T1000 (cell line): ENCODE data around the gene SAMD9L.

Source experiments
- DNase-seq: peaks from one replicate; lab custom pipeline; 2025; ENCODE audit warnings: mixed read lengths; lab: John Stamatoyannopoulos, UW

Gene SAMD9L

DNA sequence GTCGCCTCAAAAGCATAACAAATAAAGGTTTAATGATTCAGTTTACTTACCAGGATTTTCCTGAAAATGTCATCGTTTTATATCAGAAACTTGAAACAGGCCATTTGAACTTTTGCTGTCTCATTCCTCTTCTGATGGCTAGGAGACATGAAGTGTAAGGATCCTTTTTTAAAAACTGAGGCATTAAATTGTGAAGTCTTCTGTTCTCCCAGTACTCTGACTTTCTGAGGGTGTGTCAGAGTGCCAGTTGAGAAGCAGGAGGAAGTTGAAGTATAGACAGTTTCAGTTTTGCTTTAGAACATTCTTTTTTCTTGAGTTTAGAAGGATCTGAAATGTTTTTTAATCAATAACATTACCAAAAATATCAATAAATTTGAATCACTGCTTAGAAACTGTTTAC lies at the start of gene SAMD9L:
Gene SAMD9L, minus strand, starts transcription at position 242 of the 400 bp plus-strand sequence. CDS start 12,414 bp downstream, outside the sequence.
- DNase-seq = no peak

- DNase-seq = no peak
Measured at GRCh38 chr7:93196336-93196735, 48.2 kb upstream of the SAMD9L start.

GRCh38 chr7:93194386-93194785 lies 46.2 kb upstream of the SAMD9L start:
- no peak for DNase-seq

DNA sequence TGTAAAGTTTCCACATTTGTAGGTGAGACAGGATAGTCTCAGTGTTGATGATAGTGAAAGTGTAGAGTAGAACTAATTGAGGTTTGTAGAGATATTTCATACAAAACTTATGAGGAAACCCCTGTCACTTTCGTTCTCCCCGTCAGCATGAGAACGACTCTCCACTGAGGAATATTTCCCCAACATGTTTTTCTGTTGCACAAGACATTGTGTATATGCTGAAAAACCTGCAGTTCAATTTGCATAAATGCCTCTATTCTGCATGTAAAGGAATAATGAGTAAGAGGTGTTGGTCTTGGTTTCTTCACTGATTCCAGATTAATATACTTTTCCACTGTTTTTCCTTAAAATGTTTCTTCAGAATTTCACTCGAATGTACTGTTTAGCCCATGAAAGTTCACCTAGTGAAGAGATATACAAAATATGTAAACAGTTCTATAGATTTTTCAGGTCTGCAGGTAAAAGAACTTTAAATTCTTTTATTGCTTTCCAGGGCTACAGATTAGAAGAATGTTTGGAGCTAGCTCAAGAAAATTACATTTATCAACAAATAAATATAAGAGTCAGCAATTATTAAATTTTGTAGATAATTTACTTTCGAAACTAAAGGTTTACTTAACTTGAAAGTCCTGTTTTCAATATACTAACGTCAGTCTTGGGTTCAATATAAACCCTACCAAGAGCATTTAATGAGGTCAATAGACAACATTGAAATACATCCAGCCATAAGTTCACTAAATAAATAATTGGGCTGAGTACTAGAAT lies 40.9 kb upstream of the SAMD9L start:
- no peak for DNase-seq

DNA sequence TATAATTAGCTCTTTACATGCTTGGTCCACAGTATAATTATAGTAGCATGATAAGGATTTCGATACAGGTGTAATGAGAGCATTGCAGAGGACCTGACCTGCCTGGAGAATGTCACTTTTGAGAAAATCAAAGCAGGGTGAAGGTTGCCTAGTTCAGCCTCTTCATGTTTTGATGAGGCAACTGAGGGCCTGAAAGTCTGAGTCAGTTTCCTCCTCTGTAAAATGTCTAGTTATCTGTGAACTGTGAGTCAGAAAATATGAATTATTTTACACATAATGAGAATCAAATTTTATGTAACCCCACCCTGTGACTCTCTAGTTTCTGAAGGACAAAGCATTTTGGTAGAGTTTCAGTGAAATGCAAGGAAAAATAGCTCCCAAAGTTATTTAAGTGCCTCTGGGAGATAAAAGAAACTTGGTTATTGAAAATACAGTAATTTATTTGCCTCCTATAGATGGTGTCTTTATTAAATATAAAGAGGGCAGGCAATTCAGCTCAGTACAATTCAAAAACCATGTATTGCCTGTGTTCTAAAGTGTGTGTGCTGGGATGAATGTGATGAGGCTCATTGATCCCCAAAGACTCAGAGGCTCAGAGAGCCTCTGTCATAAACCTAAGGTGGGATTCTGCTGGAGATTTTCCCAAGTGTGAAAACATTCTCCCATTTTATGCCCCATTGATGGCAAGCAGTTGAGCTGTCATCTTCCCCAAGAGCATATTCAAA lies 37.3 kb upstream of the SAMD9L start:
- DNase-seq = no peak

DNA sequence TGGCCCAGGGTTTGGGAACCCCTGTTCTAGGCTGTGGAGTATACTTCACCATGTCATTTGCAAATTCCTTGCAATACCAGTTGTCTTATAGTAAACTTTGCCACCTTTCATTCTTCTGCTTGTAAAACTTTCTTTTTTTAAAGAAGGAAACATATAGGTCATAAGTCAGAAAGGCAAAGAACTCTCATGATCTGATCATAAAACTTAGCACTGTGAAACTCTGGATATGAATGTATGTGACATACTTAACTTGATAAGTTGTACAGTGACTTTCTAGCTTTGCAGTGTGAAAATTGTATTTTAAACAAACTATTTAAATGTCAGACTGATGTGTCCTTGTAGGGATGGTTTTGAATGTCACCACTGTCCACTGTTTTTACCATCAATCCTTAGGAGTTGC lies 31.0 kb upstream of the SAMD9L start:
- no peak for DNase-seq

- no peak for DNase-seq
Measured at GRCh38 chr7:93178213-93178612, 30.0 kb upstream of the SAMD9L start.

DNA sequence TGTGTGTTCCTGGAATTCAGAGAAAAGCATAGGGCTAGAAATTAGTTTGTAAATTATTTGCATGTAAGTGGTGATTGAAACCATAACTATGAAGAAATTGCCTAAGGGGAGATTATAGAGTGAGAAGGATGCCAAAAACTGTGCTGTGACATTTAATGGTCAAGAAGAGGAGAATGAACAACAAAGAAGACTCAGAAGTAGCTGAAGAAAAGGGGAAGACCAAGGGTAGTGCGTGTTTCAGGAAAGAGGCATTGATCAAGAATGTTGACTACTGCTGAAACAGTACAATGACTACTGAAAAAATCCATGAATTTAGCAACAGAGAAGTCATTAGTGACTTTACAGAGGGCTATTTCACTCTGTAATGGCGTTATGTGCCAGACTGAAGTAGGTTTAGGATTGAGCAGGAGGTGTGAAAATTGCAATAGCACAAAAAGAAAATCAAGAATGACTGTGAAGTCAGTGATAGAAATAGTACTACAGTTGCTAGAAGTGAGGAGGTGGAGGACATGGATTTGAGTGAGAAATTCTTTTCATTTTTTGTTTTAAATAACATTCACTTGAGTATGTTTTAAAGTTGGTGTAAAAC lies 28.9 kb upstream of the SAMD9L start:
- no peak for DNase-seq

GRCh38 chr7:93175219-93175618 lies 27.0 kb upstream of the SAMD9L start:
- DNase-seq = no peak

- DNase-seq = no peak
Measured at GRCh38 chr7:93172683-93173082, 24.5 kb upstream of the SAMD9L start.

GRCh38 chr7:93171606-93172226 lies 23.5 kb upstream of the SAMD9L start:
- peak; percentile 10 for DNase-seq

DNA sequence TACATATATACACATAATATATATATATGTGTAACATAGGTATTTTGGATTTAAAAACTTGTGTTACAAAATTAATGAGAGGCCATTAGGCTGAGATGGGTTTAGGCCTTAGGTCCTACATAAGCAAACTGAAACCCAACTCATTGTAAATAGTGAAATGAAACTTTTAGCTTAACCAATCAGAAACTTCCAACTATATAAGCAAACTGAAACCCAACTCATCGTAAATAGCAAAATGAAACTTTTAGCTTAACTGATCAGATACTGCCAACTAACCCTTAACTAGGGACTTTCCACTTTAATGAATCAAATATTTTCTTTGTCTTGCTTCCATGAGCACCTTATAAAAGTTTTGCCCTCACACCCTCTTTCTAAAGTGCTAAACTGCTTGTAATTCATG lies 17.3 kb upstream of the SAMD9L start:
- DNase-seq = no peak

DNA sequence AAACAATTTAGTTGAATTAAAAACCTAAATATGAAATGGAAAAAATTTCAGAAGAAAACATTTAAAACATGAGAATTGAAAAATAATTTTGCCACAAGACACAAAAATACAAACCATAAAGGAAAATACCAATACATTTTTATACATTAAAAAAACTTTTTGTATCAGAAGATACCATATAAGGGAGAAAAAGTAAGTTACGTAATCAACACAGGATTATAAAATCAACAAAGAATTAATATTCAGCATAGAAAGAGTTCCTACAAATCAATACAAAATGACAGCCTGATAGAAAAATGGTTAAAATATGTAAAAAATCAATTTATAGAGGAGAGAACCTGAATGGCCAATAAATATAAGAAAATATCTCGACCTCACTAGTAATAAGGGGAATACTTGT lies 16.6 kb upstream of the SAMD9L start:
- DNase-seq = no peak

DNA sequence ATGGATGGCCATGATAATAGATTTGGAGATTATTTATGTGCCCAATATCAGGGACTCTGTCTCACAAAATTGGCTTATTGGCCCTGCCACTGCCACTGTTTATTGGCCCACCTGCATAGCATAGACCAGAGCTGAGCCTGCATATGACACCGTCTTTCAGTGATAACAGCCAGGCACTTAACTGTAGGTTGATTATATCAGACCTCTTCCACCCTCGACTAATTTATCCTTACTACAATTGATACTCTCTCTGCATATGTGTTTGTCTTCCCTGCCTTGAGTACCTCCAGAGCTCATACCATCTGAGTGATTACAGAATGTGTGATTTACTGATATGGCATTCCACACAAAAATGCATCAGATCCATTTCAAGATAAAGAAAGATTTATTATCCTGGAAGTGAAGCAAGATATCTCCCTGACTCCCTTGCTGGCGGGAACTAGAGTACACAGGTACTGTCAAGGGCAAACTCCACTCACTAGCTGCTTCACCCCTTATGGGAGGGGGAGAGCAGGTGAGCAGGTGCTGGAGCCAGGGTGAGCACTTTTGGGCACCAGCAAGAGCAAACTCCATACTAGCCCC lies 13.1 kb upstream of the SAMD9L start:
- no peak for DNase-seq

GRCh38 chr7:93160410-93160809 lies 12.2 kb upstream of the SAMD9L start:
- no peak for DNase-seq

GRCh38 chr7:93159490-93159889 lies 11.3 kb upstream of the SAMD9L start:
- DNase-seq = no peak

DNA sequence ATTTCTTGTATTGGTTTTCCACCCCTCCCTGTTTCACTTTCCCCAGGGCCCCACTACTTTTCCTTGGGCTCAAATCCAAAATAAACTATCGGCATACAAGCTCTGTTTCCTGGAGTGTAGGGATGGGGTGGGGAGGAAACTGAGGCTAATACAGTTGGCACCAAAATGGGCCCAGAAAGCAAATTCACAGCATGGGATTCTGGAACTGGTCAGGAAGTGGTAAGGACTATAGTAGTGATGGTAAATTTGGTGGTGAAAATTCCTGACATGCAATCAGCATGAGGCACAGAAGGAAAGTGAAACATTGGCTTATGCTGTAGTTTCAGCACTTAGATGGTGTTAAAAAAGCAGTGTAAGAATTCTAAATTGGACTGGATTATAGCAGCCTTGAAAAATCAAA lies 8.7 kb upstream of the SAMD9L start:
- no peak for DNase-seq

- DNase-seq = no peak
Measured at GRCh38 chr7:93150200-93150835, 2.1 kb upstream of the SAMD9L start.

DNA sequence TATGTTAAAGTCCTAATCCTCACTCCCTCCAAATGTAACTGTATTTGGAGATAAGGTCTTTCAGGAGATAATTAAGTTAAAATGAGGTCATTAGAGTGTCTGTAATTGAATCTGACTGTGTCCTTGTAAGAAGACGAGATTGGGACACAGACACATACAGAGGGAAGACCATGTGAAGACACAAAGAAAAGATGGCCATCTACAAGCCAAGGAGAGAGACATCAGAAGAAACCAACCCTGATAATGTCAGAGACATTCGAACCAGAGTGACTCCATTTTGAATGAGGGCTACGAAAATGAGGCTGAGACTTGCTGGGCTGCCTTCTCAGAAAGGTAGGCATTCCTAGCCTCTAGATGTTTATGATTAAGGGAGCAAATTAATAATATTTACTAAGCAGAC lies 542 bp upstream of the SAMD9L start:
- no peak for DNase-seq

DNA sequence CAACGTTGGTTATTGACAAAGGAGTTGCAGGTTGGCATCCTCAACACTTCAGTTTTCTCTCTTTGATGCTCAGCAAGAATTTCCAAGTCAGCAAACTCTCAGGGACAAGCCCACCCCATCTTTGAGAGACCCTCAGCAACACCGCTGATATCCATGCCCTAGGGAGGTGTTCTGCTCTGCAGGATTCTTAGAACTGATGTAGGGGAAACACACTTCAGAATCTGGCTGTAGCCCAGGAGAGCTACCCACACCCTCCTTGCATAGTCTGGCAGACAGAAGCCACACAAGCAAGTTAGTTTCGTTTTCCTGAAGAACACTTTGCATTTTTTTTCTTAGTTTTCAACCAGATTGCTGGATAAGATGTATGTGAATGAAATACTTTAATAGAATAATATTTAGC lies 822 bp downstream of the SAMD9L start:
- no peak for DNase-seq

DNA sequence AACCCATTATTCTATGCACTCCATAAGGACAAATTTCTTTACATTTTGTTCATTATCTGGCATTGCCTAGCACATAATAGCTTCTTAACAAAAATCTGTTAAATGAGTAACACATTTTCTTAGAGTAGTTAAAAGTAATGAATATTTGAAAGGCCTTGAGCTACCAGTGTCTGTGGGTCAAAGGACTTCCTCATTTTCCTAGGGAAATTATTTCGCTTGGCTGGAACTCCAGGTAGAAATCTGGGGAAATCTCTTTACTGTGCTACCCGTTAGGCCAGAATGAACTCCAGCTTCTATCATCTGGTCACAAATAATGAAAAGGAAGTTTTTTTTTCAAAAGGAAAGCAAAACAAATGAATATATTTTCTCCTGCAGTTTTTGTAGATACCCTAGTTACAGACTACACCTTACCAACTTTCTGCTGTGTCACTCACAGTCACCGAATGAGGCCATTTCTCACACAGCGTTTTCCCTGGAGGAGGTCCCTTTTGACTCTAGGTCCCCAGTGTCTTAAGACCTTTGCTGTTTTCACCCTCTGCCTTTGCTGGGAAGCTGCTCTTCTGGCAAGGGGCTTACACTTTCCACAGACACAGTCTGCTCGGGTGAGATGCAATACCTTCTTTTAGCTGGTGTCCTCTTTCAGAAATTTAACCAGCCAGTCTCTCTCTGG lies 1.6 kb downstream of the SAMD9L start:
- DNase-seq = no peak
